Measurements from ENCODE around the gene EIF4H. TPM values are rescaled to one million over a fixed set of nuclear protein-coding genes. Genes with fewer than 3 reads are reported as not detected.

The EIF4H gene
- total RNA-seq, 1 experiment from 2014 or later: 370 TPM

DNA sequence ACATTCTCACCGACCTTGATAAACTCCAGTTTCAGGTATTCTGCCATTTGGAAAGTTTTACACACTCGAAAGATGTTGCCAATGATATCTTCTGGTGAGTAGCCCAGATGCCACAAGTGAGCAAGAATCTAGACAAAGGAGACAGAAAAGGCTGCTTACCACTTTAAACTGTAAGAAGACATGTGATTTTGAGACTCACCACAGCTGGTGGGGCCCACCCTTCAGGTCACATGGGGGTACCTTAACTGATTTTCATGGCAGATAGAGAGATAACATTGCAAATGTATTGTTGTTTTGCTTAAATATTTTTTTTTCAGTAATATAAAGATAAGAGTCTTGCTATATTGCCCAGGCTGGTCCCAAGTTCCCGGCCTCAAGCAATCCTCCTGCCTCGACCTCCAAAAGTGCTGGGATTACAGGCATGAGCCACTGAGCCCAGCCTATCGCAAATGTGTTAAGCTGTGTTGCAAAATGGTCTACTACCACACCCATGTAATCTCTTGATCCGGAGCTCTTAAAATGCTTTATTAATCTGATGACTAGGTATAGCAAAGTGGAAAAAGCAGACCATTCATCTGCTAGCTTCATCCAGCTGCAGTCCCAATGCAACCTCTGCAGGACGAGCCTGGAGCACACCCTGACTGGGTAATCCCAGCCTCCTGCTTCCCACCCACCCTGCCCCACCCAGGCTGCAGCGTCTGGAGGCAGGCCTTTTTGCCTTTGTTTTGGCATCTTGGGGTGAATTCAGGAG lies 61.5 kb downstream of the EIF4H start:
- H3K4me3 ChIP-seq (ENCODE audit: low read depth, low read length): no peak overlapping the region
- no peaks in the 10 kb centered on the region for H3K9me3 ChIP-seq
- BruUV-seq (replicated peaks): no TSS peak
- H3K4me3 Mint-ChIP-seq (ENCODE audit: unreplicated experiment): no peak overlapping the region
- no peaks in the 10 kb centered on the region for H3K27me3 ChIP-seq (replicated peaks; ENCODE audit: control insufficient read depth, insufficient read depth, low read length)
- ChIA-PET CTCF (no interaction called here), POLR2A (no interaction called here)
- H3K27me3 Mint-ChIP-seq (ENCODE audit: insufficient read depth, unreplicated experiment): no peaks in the 10 kb centered on the region
- TF ChIP-seq, protein P1, sequence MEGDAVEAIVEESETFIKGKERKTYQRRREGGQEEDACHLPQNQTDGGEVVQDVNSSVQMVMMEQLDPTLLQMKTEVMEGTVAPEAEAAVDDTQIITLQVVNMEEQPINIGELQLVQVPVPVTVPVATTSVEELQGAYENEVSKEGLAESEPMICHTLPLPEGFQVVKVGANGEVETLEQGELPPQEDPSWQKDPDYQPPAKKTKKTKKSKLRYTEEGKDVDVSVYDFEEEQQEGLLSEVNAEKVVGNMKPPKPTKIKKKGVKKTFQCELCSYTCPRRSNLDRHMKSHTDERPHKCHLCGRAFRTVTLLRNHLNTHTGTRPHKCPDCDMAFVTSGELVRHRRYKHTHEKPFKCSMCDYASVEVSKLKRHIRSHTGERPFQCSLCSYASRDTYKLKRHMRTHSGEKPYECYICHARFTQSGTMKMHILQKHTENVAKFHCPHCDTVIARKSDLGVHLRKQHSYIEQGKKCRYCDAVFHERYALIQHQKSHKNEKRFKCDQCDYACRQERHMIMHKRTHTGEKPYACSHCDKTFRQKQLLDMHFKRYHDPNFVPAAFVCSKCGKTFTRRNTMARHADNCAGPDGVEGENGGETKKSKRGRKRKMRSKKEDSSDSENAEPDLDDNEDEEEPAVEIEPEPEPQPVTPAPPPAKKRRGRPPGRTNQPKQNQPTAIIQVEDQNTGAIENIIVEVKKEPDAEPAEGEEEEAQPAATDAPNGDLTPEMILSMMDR (IDR thresholded peaks at IDR 0.05; ENCODE audit: insufficient read depth in 1 of 2, low read depth in 1 of 2, low read length in 1 of 2, severe bottlenecking in 1 of 2, unreplicated experiment in 1 of 2): no peak
- H3K4me1 Mint-ChIP-seq (ENCODE audit: low read depth, unreplicated experiment): peaks cover 11% of the 10 kb centered on the region
- intact Hi-C loops (cut with micrococcal nuclease; ENCODE audit: unreplicated experiment): no loop called here
- H3K36me3 Mint-ChIP-seq (ENCODE audit: insufficient read depth, unreplicated experiment): peaks cover 88% of the 10 kb centered on the region
- DNase-seq: no peak
- H3K27ac Mint-ChIP-seq (ENCODE audit: unreplicated experiment): no peak overlapping the region
- no peaks in the 10 kb centered on the region; the same call in 1 of the 2 replicates for H3K4me1 ChIP-seq
- H3K36me3 ChIP-seq (ENCODE audit: control insufficient read depth, insufficient read depth, low read length): peaks cover 2% of the 10 kb centered on the region; the same call in 1 of the 2 replicates
- no peaks in the 10 kb centered on the region for H3K9me3 Mint-ChIP-seq (ENCODE audit: unreplicated experiment)

DNA sequence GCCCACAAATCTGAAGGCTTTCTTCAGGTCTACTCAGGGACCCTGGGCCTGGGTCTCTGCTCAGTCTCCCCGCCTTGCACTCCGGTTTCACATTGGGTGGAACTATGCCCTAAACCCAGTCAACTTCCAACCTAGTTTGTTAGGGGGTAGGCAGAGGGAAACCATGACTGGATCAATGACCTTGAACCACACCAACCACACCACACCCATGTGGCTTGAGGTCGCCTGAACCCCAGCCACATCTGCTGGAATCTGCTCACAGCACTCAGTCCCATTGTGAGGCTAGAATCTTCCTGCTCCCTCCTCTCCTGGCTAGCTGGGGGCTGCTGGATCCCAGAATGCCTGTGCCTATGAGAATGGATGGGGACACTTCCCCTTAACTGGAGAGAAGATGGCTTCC lies 62.1 kb downstream of the EIF4H start:
- BruUV-seq (replicated peaks): no TSS peak
- ChIA-PET POLR2A (no interaction called here), CTCF (no interaction called here)
- H3K4me1 Mint-ChIP-seq (ENCODE audit: low read depth, unreplicated experiment): peaks cover 11% of the 10 kb centered on the region
- no peaks in the 10 kb centered on the region for H3K27me3 Mint-ChIP-seq (ENCODE audit: insufficient read depth, unreplicated experiment)
- H3K27me3 ChIP-seq (replicated peaks; ENCODE audit: control insufficient read depth, insufficient read depth, low read length): no peaks in the 10 kb centered on the region
- DNase-seq: no peak
- no peaks in the 10 kb centered on the region for H3K9me3 Mint-ChIP-seq (ENCODE audit: unreplicated experiment)
- H3K36me3 ChIP-seq (ENCODE audit: control insufficient read depth, insufficient read depth, low read length): peaks cover 2% of the 10 kb centered on the region; the same call in 1 of the 2 replicates
- no peak overlapping the region for H3K4me3 ChIP-seq (ENCODE audit: low read depth, low read length)
- peaks cover 88% of the 10 kb centered on the region for H3K36me3 Mint-ChIP-seq (ENCODE audit: insufficient read depth, unreplicated experiment)
- TF ChIP-seq, protein P1 (IDR thresholded peaks at IDR 0.05; ENCODE audit: insufficient read depth in 1 of 2, low read depth in 1 of 2, low read length in 1 of 2, severe bottlenecking in 1 of 2, unreplicated experiment in 1 of 2): no peak
- intact Hi-C loops (cut with micrococcal nuclease; ENCODE audit: unreplicated experiment): no loop called here
- no peak overlapping the region for H3K27ac Mint-ChIP-seq (ENCODE audit: unreplicated experiment)
- H3K9me3 ChIP-seq: no peaks in the 10 kb centered on the region
- H3K4me3 Mint-ChIP-seq (ENCODE audit: unreplicated experiment): no peak overlapping the region
- H3K4me1 ChIP-seq: no peaks in the 10 kb centered on the region; the same call in 1 of the 2 replicates

DNA sequence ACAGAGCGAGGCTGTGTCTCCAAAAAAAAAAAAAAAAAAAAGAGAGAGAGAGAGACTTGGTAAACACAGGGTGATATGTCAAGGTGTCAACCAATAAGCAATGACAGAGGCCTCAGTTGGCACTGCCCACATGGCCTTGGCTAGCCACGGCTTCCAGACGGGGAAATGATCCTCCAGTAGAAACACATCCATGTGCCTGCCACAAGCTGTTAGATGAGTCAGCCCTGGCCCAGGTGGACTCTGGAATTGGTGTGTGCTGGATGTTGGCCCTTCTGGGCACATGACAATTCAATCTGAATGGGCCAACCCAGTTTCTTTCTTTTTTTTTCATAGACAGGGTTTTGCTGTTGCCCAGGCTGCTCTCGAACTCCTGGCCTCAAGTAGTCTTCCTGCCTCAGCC lies 66.3 kb downstream of the EIF4H start:
- Mint-ChIP-seq H3K4me1 (ENCODE audit: low read depth, unreplicated experiment) (no peaks in the 10 kb centered on the region), H3K9me3 (ENCODE audit: unreplicated experiment) (no peaks in the 10 kb centered on the region), H3K27ac (ENCODE audit: unreplicated experiment) (no peak overlapping the region), H3K36me3 (ENCODE audit: insufficient read depth, unreplicated experiment) (peaks cover 81% of the 10 kb centered on the region), H3K27me3 (ENCODE audit: insufficient read depth, unreplicated experiment) (no peaks in the 10 kb centered on the region), H3K4me3 (ENCODE audit: unreplicated experiment) (no peak overlapping the region)
- H3K4me3 ChIP-seq (ENCODE audit: low read depth, low read length): no peak overlapping the region
- TF ChIP-seq, protein P1 (IDR thresholded peaks at IDR 0.05; ENCODE audit: insufficient read depth in 1 of 2, low read depth in 1 of 2, low read length in 1 of 2, severe bottlenecking in 1 of 2, unreplicated experiment in 1 of 2): no peak
- CTCF ChIA-PET: no interaction called here
- no peaks in the 10 kb centered on the region for H3K4me1 ChIP-seq
- H3K27me3 ChIP-seq (replicated peaks; ENCODE audit: control insufficient read depth, insufficient read depth, low read length): no peaks in the 10 kb centered on the region
- POLR2A ChIA-PET: no interaction called here
- H3K9me3 ChIP-seq: no peaks in the 10 kb centered on the region
- H3K36me3 ChIP-seq (ENCODE audit: control insufficient read depth, insufficient read depth, low read length): peaks cover 2% of the 10 kb centered on the region
- intact Hi-C loops (cut with micrococcal nuclease; ENCODE audit: unreplicated experiment): no loop called here
- no peak for DNase-seq
- BruUV-seq (replicated peaks): no TSS peak

Data from Caco-2 (cell line).